Measurements from ENCODE around the gene TMEM120B. TPM values are rescaled to one million over a fixed set of nuclear protein-coding genes. Genes with fewer than 3 reads are reported as not detected.

TMEM120B gene
- total RNA-seq, 1 experiment from 2014 or later, result 15.5 TPM

GRCh38 chr12:121711361-121712189 lies 977 bp upstream of the TMEM120B start:
- H3K27me3 Mint-ChIP-seq (ENCODE audit: insufficient read depth, unreplicated experiment), result no peaks in the 10 kb centered on the region
- H3K9me3 Mint-ChIP-seq (ENCODE audit: unreplicated experiment), result no peaks in the 10 kb centered on the region
- POLR2A ChIA-PET, result interaction anchor here (0.8 to 1.0 kb wide), 2 partner anchors 37 to 83 kb away, joined by 4 to 5 read pairs; no protein-coding TSS in a partner anchor
- H3K27ac Mint-ChIP-seq (ENCODE audit: unreplicated experiment), result peak overlapping the region; percentile 94
- H3K4me3 Mint-ChIP-seq (ENCODE audit: unreplicated experiment), result peak overlapping the region; percentile 81
- Histone ChIP-seq H3K4me1 (peaks cover 35% of the 10 kb centered on the region), H3K9me3 (peaks cover 10% of the 10 kb centered on the region), H3K36me3 (ENCODE audit: control insufficient read depth, insufficient read depth, low read length) (no peaks in the 10 kb centered on the region), H3K27me3 (replicated peaks; ENCODE audit: control insufficient read depth, insufficient read depth, low read length) (no peaks in the 10 kb centered on the region), H3K4me3 (ENCODE audit: low read depth, low read length) (peak overlapping the region; percentile 98)
- CTCF ChIA-PET, result interaction anchor here (1.0 to 1.9 kb wide), 3 partner anchors 13 to 83 kb away, joined by 3 to 11 read pairs (median 4); partner anchors contain the start of gene RHOF
- intact Hi-C loops (cut with micrococcal nuclease; ENCODE audit: unreplicated experiment), result loop anchor here (1.0 to 5.0 kb wide), 2 partner anchors 24 to 176 kb away; partner anchors contain the start of gene PSMD9
- peaks cover 17% of the 10 kb centered on the region for H3K4me1 Mint-ChIP-seq (ENCODE audit: low read depth, unreplicated experiment)
- peaks cover 41% of the 10 kb centered on the region for H3K36me3 Mint-ChIP-seq (ENCODE audit: insufficient read depth, unreplicated experiment)
- BruUV-seq (replicated peaks), result no TSS peak
- DNase-seq, result no peak
- TF ChIP-seq CTCF (IDR thresholded peaks at IDR 0.05; ENCODE audit: insufficient read depth in 1 of 2, low read depth in 1 of 2, low read length in 1 of 2, severe bottlenecking in 1 of 2, unreplicated experiment in 1 of 2), result no peak

- peak overlapping the region; percentile 98 for H3K4me3 ChIP-seq (ENCODE audit: low read depth, low read length)
- POLR2A ChIA-PET, result interaction anchor here (0.8 to 1.0 kb wide), 2 partner anchors 37 to 82 kb away, joined by 4 to 5 read pairs; no protein-coding TSS in a partner anchor
- peak overlapping the region; percentile 94 for H3K27ac Mint-ChIP-seq (ENCODE audit: unreplicated experiment)
Observed at GRCh38 chr12:121712190-121712460, 427 bp upstream of the TMEM120B start.

More at GRCh38 chr12:121712190-121712460, 427 bp upstream of the TMEM120B start:
- peak; percentile 43 to 47 for DNase-seq
- intact Hi-C loops (cut with micrococcal nuclease; ENCODE audit: unreplicated experiment), result loop anchor here (1.0 to 5.0 kb wide), 2 partner anchors 25 to 175 kb away; partner anchors contain the start of gene PSMD9
- Histone ChIP-seq H3K9me3 (peaks cover 10% of the 10 kb centered on the region), H3K36me3 (ENCODE audit: control insufficient read depth, insufficient read depth, low read length) (no peaks in the 10 kb centered on the region), H3K4me1 (peaks cover 35% of the 10 kb centered on the region), H3K27me3 (replicated peaks; ENCODE audit: control insufficient read depth, insufficient read depth, low read length) (no peaks in the 10 kb centered on the region)
- Mint-ChIP-seq H3K36me3 (ENCODE audit: insufficient read depth, unreplicated experiment) (peaks cover 41% of the 10 kb centered on the region), H3K4me1 (ENCODE audit: low read depth, unreplicated experiment) (peaks cover 17% of the 10 kb centered on the region), H3K4me3 (ENCODE audit: unreplicated experiment) (peak overlapping the region; percentile 81), H3K9me3 (ENCODE audit: unreplicated experiment) (no peaks in the 10 kb centered on the region), H3K27me3 (ENCODE audit: insufficient read depth, unreplicated experiment) (no peaks in the 10 kb centered on the region)
- no peak for TF ChIP-seq CTCF (IDR thresholded peaks at IDR 0.05; ENCODE audit: insufficient read depth in 1 of 2, low read depth in 1 of 2, low read length in 1 of 2, severe bottlenecking in 1 of 2, unreplicated experiment in 1 of 2)
- BruUV-seq (replicated peaks), result TSS peak; percentile 84
- CTCF ChIA-PET, result interaction anchor here (0.9 to 1.9 kb wide), 7 partner anchors 12 to 82 kb away, joined by 3 to 11 read pairs (median 7); partner anchors contain the start of gene RHOF
